Measurements from ENCODE around the gene PTGER2. TPM values are rescaled to one million over a fixed set of nuclear protein-coding genes. Genes with fewer than 3 reads are reported as not detected.

The PTGER2 gene
- total RNA-seq, 4 donors from 2014 or later: 1.1 to 9.4 (median 4.9) TPM

DNA sequence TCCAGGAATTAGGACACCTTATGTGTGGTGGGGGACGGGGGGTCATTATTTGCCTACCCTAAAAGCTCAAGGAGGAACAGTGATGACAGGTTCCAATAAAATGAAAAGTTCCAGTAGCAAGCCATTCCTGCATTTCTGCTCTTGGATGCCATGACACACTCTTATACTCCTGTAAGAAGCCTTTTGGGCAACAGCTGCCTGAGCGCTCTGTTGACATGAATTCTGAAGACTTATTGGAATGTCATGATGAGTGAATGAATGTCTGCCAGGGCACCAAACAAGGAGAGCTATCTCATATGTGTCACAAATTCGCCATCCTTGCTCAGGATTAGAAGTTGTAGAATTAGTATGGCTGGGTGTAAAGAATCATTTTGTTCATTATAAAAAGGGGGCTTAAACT is 36.3 kb downstream of the PTGER2 start:
- Histone ChIP-seq H3K27me3 (no peaks in the 10 kb centered on the region), H3K36me3 (no peaks in the 10 kb centered on the region), H3K9me3 (no peaks in the 10 kb centered on the region), H3K4me1 (peaks cover 16 to 54% (median 35%) of the 10 kb centered on the region in 4 donors), H3K27ac (peak overlapping the region; percentile 61 to 83 (median 72)), H3K4me3 (no peak overlapping the region)
- 50 to 66% methylated on average over 3 of the region's 3 CpGs for WGBS, 2 donors (ENCODE audit: low coverage in 1 of 2)
- no peak for TF ChIP-seq POLR2AphosphoS5 (IDR thresholded peaks at IDR 0.05)
- TF ChIP-seq CTCF (IDR thresholded peaks at IDR 0.05): no peak
- TF ChIP-seq EP300 (IDR thresholded peaks at IDR 0.05; ENCODE audit: low read depth): no peak
- TF ChIP-seq POLR2A (IDR thresholded peaks at IDR 0.05): no peak
- no peak for DNase-seq
- intact Hi-C loops (cut with DNase I; ENCODE audit: low total_unique reads) (no loop called here), in situ Hi-C loops (cut with MboI; ENCODE audit: low pct_ligation_motif_present in 1 of 4, low pct_unique_long_range_greater_than_20kb in 1 of 4, low sequenced_read_pairs in 3 of 4) (no loop called here)

GRCh38 chr14:52351233-52352060 is 37.3 kb downstream of the PTGER2 start:
- peak overlapping the region; percentile 61 to 83 (median 72) for H3K27ac ChIP-seq
- H3K9me3 ChIP-seq: no peaks in the 10 kb centered on the region
- in situ Hi-C loops (cut with MboI; ENCODE audit: low pct_ligation_motif_present in 1 of 4, low pct_unique_long_range_greater_than_20kb in 1 of 4, low sequenced_read_pairs in 3 of 4) (no loop called here), intact Hi-C loops (cut with DNase I; ENCODE audit: low total_unique reads) (no loop called here)
- DNase-seq: no peak
- no peak overlapping the region for H3K4me3 ChIP-seq
- H3K4me1 ChIP-seq: peaks cover 25 to 64% (median 43%) of the 10 kb centered on the region in 4 donors
- no peaks in the 10 kb centered on the region for H3K36me3 ChIP-seq
- no peaks in the 10 kb centered on the region for H3K27me3 ChIP-seq
- TF ChIP-seq CTCF (IDR thresholded peaks at IDR 0.05) (no peak), POLR2AphosphoS5 (IDR thresholded peaks at IDR 0.05) (peak in 2 of 3 donors; percentile 40 to 60)
- WGBS, 2 donors (ENCODE audit: low coverage in 1 of 2): 25 to 37% methylated on average over 6 to 7 of the region's 7 CpGs

GRCh38 chr14:52352061-52352491 is 38.0 kb downstream of the PTGER2 start:
- peak overlapping the region; percentile 61 to 83 (median 72) for H3K27ac ChIP-seq
- peaks cover 25 to 67% (median 43%) of the 10 kb centered on the region in 4 donors for H3K4me1 ChIP-seq
- TF ChIP-seq POLR2A (IDR thresholded peaks at IDR 0.05) (no peak), POLR2AphosphoS5 (IDR thresholded peaks at IDR 0.05) (no peak), CTCF (IDR thresholded peaks at IDR 0.05) (no peak), EP300 (IDR thresholded peaks at IDR 0.05; ENCODE audit: low read depth) (no peak)
- DNase-seq: no peak
- 8 to 9% methylated on average over 3 of the region's 3 CpGs for WGBS, 2 donors (ENCODE audit: low coverage in 1 of 2)
- intact Hi-C loops (cut with DNase I; ENCODE audit: low total_unique reads): no loop called here
- H3K4me3 ChIP-seq: no peak overlapping the region
- in situ Hi-C loops (cut with MboI; ENCODE audit: low pct_ligation_motif_present in 1 of 4, low pct_unique_long_range_greater_than_20kb in 1 of 4, low sequenced_read_pairs in 3 of 4): no loop called here
- H3K27me3 ChIP-seq: no peaks in the 10 kb centered on the region
- no peaks in the 10 kb centered on the region for H3K36me3 ChIP-seq
- H3K9me3 ChIP-seq: no peaks in the 10 kb centered on the region

GRCh38 chr14:52352569-52352968 is 38.5 kb downstream of the PTGER2 start:
- Histone ChIP-seq H3K27me3 (no peaks in the 10 kb centered on the region), H3K36me3 (no peaks in the 10 kb centered on the region), H3K9me3 (no peaks in the 10 kb centered on the region), H3K4me3 (no peak overlapping the region), H3K4me1 (peaks cover 25 to 67% (median 43%) of the 10 kb centered on the region in 4 donors), H3K27ac (peak overlapping the region; percentile 61 to 83 (median 72))
- in situ Hi-C loops (cut with MboI; ENCODE audit: low pct_ligation_motif_present in 1 of 4, low pct_unique_long_range_greater_than_20kb in 1 of 4, low sequenced_read_pairs in 3 of 4): no loop called here
- intact Hi-C loops (cut with DNase I; ENCODE audit: low total_unique reads): no loop called here
- TF ChIP-seq POLR2AphosphoS5 (IDR thresholded peaks at IDR 0.05) (peak in 2 of 3 donors; percentile 12 to 23), POLR2A (IDR thresholded peaks at IDR 0.05) (no peak), EP300 (IDR thresholded peaks at IDR 0.05; ENCODE audit: low read depth) (no peak)
- WGBS, 2 donors (ENCODE audit: low coverage in 1 of 2): 13 to 26% methylated on average over 4 of the region's 4 CpGs
- no peak for DNase-seq
